Purkinje cell (primary cell): Measurements from ENCODE around the gene GSC2. TPM values are rescaled to one million over a fixed set of nuclear protein-coding genes. Genes with fewer than 3 reads are reported as not detected.

ENCODE experiments used
- polyA plus RNA-seq: library from polyadenylated mRNA; unstranded; fragments of >200 nt; fragmentation: Nextera tagmentation; gene quantifications from 2 replicates; pipeline ENCODE4 v1.2.1, GENCODE V29; 2014

Gene GSC2
- polyA plus RNA-seq: not detected in 2 replicates

GRCh38 chr22:19149991-19150390 is at the start of gene GSC2:
TSS of gene GSC2 (minus strand) at chr22:19150292. CDS start at chr22:19150283, 9 bp downstream.

GRCh38 chr22:19178657-19179496 is 28.8 kb upstream of the GSC2 start, which contains the start of gene SLC25A1:
TSS of gene SLC25A1 (minus strand) at chr22:19178736. CDS start at chr22:19178673, 63 bp downstream.

GRCh38 chr22:19130959-19131684 is 19.0 kb downstream of the GSC2 start, which contains the start of gene TSSK2:
TSS of gene TSSK2 (plus strand) at chr22:19131308. CDS start at chr22:19131400, 92 bp downstream.

GRCh38 chr22:19122143-19122751 is 27.8 kb downstream of the GSC2 start, which contains the start of gene DGCR2:
TSS of gene DGCR2 (minus strand) at chr22:19122412. CDS start at chr22:19122206, 206 bp downstream.

Other genes starting within 250 kb of the GSC2 start
- gene DGCR6, start 244.0 kb downstream of the GSC2 start, polyA plus RNA-seq: 6.5 and 8.0 TPM in 2 replicates
- not detected in 2 replicates for gene PRODH, start 214.0 kb downstream of the GSC2 start, polyA plus RNA-seq
- gene DGCR2, start 27.9 kb downstream of the GSC2 start, polyA plus RNA-seq: 5.8 and 8.3 TPM in 2 replicates
- not detected in 2 replicates for gene TSSK2, start 19.0 kb downstream of the GSC2 start, polyA plus RNA-seq
- gene ESS2, start 5.6 kb downstream of the GSC2 start, polyA plus RNA-seq: 2.4 and 2.9 TPM in 2 replicates
- 1.7 and 3.3 TPM in 2 replicates for gene SLC25A1, start 28.4 kb upstream of the GSC2 start, polyA plus RNA-seq
- gene CLTCL1, start 141.4 kb upstream of the GSC2 start, polyA plus RNA-seq: 0.06 and 0.44 TPM in 2 replicates